Stimulated activated CD8-positive, alpha-beta memory T cell treated with anti-CD3 and anti-CD28 coated beads, Interleukin-2, amount 100 ng/mL, for 1 hour (primary cell): Measurements from ENCODE around the gene TAOK1.

ENCODE experiments used
- DNase-seq, 2 donors: peaks; one replicate each; pipeline ENCODE4 v3.0.0-alpha.2; 2020; ENCODE audit warnings: low read depth in 2 of 2

The TAOK1 gene

GRCh38 chr17:29595107-29595942 is 205.2 kb downstream of the TAOK1 start:
- DNase-seq, result no peak

- no peak for DNase-seq
These were observed 206.0 kb downstream of the TAOK1 start for GRCh38 chr17:29595943-29596774.

- no peak for DNase-seq
These were observed 206.6 kb downstream of the TAOK1 start for GRCh38 chr17:29596811-29597210.

- no peak for DNase-seq
These were observed 207.4 kb downstream of the TAOK1 start for GRCh38 chr17:29597361-29598172.
